ENCODE results near the gene INTS7. TPM values are rescaled to one million over a fixed set of nuclear protein-coding genes. Genes with fewer than 3 reads are reported as not detected.

INTS7 gene
- total RNA-seq, 1 donor from 2014 or later = 13.4 TPM

GRCh38 chr1:211908951-211909350, 126.4 kb downstream of the INTS7 start:
- no peak for DNase-seq (ENCODE audit: low spot score)

- no peak for DNase-seq (ENCODE audit: low spot score)
These were observed 126.9 kb downstream of the INTS7 start for GRCh38 chr1:211908453-211908852.

GRCh38 chr1:211903490-211904245, 131.7 kb downstream of the INTS7 start:
- peak; percentile 32 for DNase-seq (ENCODE audit: low spot score)

GRCh38 chr1:211902624-211903291, 132.6 kb downstream of the INTS7 start:
- no peak for DNase-seq (ENCODE audit: low spot score)

GRCh38 chr1:211901945-211902344, 133.4 kb downstream of the INTS7 start:
- DNase-seq (ENCODE audit: low spot score) = no peak

- no peak for DNase-seq (ENCODE audit: low spot score)
These were observed 134.9 kb downstream of the INTS7 start for GRCh38 chr1:211900441-211900840.

GRCh38 chr1:211896958-211897357, 138.4 kb downstream of the INTS7 start:
- no peak for DNase-seq (ENCODE audit: low spot score)

- DNase-seq (ENCODE audit: low spot score) = no peak
These were observed 140.1 kb downstream of the INTS7 start for GRCh38 chr1:211895126-211895759.

GRCh38 chr1:211894312-211894711, 141.0 kb downstream of the INTS7 start:
- DNase-seq (ENCODE audit: low spot score) = no peak

- no peak for DNase-seq (ENCODE audit: low spot score)
These were observed 142.1 kb downstream of the INTS7 start for GRCh38 chr1:211893260-211893659.

GRCh38 chr1:211892577-211892976, 142.8 kb downstream of the INTS7 start:
- DNase-seq (ENCODE audit: low spot score) = peak; percentile 25

GRCh38 chr1:211891708-211892107, 143.6 kb downstream of the INTS7 start:
- DNase-seq (ENCODE audit: low spot score) = no peak

Other genes starting within 250 kb of the INTS7 start
- 51.4 TPM for gene LPGAT1, start 204.8 kb downstream of the INTS7 start, total RNA-seq
- 2.9 TPM for gene DTL, start 191 bp upstream of the INTS7 start, total RNA-seq
- 53.3 TPM for gene PPP2R5A, start 249.9 kb upstream of the INTS7 start, total RNA-seq